HG03196 (cell line): ENCODE measurements around the gene IL13RA2.

ENCODE experiments used
- ATAC-seq: cut with Tn5 transposase; IDR thresholded peaks from one replicate; pipeline ENCODE4 v1.9.1; 2021; ENCODE audit not compliant: unreplicated experiment

Gene IL13RA2

GRCh38 chrX:114997779-114998178, 19.6 kb downstream of the IL13RA2 start:
- ATAC-seq, result no peak

GRCh38 chrX:114985967-114986592, 31.3 kb downstream of the IL13RA2 start:
- ATAC-seq, result no peak

DNA sequence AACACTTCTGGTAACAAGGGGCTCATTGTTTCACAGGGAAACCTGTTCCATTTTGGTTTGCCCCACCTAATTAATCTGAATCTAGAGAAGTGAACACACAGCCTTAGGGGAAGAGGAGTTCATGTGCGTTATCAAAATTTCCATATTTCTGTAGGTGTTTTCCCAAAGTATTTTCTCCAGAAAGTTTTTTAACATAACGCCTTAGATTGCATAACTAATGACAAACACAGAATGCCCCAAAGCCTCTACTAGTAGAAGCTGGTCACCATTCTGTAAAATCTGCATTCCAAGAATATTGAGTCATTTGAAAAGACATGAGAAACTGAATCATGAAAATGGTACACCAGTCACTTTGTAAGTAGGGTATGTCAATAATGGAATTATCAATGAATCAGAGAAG, 41.1 kb downstream of the IL13RA2 start:
- ATAC-seq, result no peak

GRCh38 chrX:114973013-114973412, 44.4 kb downstream of the IL13RA2 start:
- no peak for ATAC-seq

GRCh38 chrX:114970806-114971205, 46.6 kb downstream of the IL13RA2 start:
- no peak for ATAC-seq

GRCh38 chrX:114964374-114964773, 53.0 kb downstream of the IL13RA2 start:
- ATAC-seq, result no peak

GRCh38 chrX:114962209-114962608, 55.2 kb downstream of the IL13RA2 start:
- no peak for ATAC-seq

GRCh38 chrX:114959729-114960128, 57.7 kb downstream of the IL13RA2 start:
- ATAC-seq, result no peak
